Activated naive CD8-positive, alpha-beta T cell treated with anti-CD3 and anti-CD28 coated beads for 36 hours (primary cell): ENCODE data around the gene ADCY5. TPM values are rescaled to one million over a fixed set of nuclear protein-coding genes. Genes with fewer than 3 reads are reported as not detected.

Experiments
- DNase-seq: peaks from one replicate; pipeline ENCODE4 v3.0.0; 2021
- H3K27ac Mint-ChIP-seq: one replicate; pipeline ENCODE4 v1.8.0; 2022; ENCODE audit warnings: mild to moderate bottlenecking, moderate library complexity, mixed read lengths
- H3K27me3 Mint-ChIP-seq: one replicate; pipeline ENCODE4 v1.8.0; 2022; ENCODE audit warnings: mild to moderate bottlenecking, mixed read lengths
- H3K36me3 Mint-ChIP-seq: one replicate; pipeline ENCODE4 v1.8.0; 2021; ENCODE audit warnings: mild to moderate bottlenecking, mixed read lengths
- H3K4me1 Mint-ChIP-seq: one replicate; pipeline ENCODE4 v1.8.0; 2021; ENCODE audit warnings: mixed read lengths
- H3K4me3 Mint-ChIP-seq: one replicate; pipeline ENCODE4 v1.8.0; 2022; ENCODE audit warnings: mild to moderate bottlenecking, moderate library complexity, mixed read lengths
- H3K9me3 Mint-ChIP-seq: one replicate; pipeline ENCODE4 v1.8.0; 2022; ENCODE audit warnings: mixed read lengths
- total RNA-seq, 2 experiments: library from RNA; stranded (reverse); gene quantifications; one replicate each; pipeline ENCODE4 v1.2.3, GENCODE V29; 2021

Gene ADCY5
- total RNA-seq, 2 experiments from 2014 or later: not detected

GRCh38 chr3:123447416-123447748 lies 1.5 kb downstream of the ADCY5 start:
- Mint-ChIP-seq H3K27me3 (peaks cover 72% of the 10 kb centered on the region), H3K4me3 (no peak overlapping the region), H3K9me3 (no peaks in the 10 kb centered on the region), H3K4me1 (no peaks in the 10 kb centered on the region), H3K27ac (no peak overlapping the region), H3K36me3 (no peaks in the 10 kb centered on the region)
- DNase-seq: no peak

- H3K4me3 Mint-ChIP-seq: no peak overlapping the region
- H3K4me1 Mint-ChIP-seq: no peaks in the 10 kb centered on the region
- DNase-seq: no peak
- no peaks in the 10 kb centered on the region for H3K9me3 Mint-ChIP-seq
- H3K27ac Mint-ChIP-seq: no peak overlapping the region
- H3K36me3 Mint-ChIP-seq: no peaks in the 10 kb centered on the region
- peaks cover 70% of the 10 kb centered on the region for H3K27me3 Mint-ChIP-seq
Measured at GRCh38 chr3:123446610-123447109, 2.2 kb downstream of the ADCY5 start.

GRCh38 chr3:123446210-123446609 lies 2.7 kb downstream of the ADCY5 start:
- Mint-ChIP-seq H3K27me3 (peaks cover 66% of the 10 kb centered on the region), H3K36me3 (no peaks in the 10 kb centered on the region), H3K9me3 (no peaks in the 10 kb centered on the region), H3K27ac (no peak overlapping the region), H3K4me3 (no peak overlapping the region), H3K4me1 (no peaks in the 10 kb centered on the region)
- no peak for DNase-seq

DNA sequence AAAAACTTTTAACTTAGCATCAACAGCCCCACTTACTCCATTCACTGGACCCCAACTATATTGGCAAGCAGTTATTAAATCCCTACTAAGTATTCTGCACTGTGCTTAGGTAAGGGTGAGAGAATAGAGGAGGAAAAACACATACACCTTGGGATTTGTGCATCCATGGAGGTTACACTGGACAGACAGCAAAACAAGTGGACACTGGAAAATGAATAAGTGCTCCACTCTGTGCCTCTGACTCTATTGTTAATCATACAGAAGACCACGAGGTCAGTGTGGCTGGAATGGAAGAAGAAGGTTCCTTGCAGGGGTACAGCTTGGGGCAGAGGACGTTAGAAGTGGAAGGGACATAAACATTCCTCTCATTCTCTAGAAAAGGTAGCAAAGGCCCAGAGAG lies 3.2 kb downstream of the ADCY5 start:
- DNase-seq: no peak
- no peaks in the 10 kb centered on the region for H3K36me3 Mint-ChIP-seq
- no peak overlapping the region for H3K4me3 Mint-ChIP-seq
- H3K27ac Mint-ChIP-seq: no peak overlapping the region
- peaks cover 63% of the 10 kb centered on the region for H3K27me3 Mint-ChIP-seq
- H3K9me3 Mint-ChIP-seq: no peaks in the 10 kb centered on the region
- no peaks in the 10 kb centered on the region for H3K4me1 Mint-ChIP-seq

GRCh38 chr3:123444744-123445143 lies 4.1 kb downstream of the ADCY5 start:
- H3K27me3 Mint-ChIP-seq: peaks cover 55% of the 10 kb centered on the region
- H3K27ac Mint-ChIP-seq: no peak overlapping the region
- no peaks in the 10 kb centered on the region for H3K36me3 Mint-ChIP-seq
- DNase-seq: no peak
- H3K4me3 Mint-ChIP-seq: no peak overlapping the region
- no peaks in the 10 kb centered on the region for H3K4me1 Mint-ChIP-seq
- no peaks in the 10 kb centered on the region for H3K9me3 Mint-ChIP-seq

GRCh38 chr3:123444023-123444422 lies 4.9 kb downstream of the ADCY5 start:
- H3K36me3 Mint-ChIP-seq: no peaks in the 10 kb centered on the region
- H3K4me3 Mint-ChIP-seq: no peak overlapping the region
- no peak for DNase-seq
- no peak overlapping the region for H3K27ac Mint-ChIP-seq
- no peaks in the 10 kb centered on the region for H3K9me3 Mint-ChIP-seq
- no peaks in the 10 kb centered on the region for H3K4me1 Mint-ChIP-seq
- peaks cover 55% of the 10 kb centered on the region for H3K27me3 Mint-ChIP-seq

DNA sequence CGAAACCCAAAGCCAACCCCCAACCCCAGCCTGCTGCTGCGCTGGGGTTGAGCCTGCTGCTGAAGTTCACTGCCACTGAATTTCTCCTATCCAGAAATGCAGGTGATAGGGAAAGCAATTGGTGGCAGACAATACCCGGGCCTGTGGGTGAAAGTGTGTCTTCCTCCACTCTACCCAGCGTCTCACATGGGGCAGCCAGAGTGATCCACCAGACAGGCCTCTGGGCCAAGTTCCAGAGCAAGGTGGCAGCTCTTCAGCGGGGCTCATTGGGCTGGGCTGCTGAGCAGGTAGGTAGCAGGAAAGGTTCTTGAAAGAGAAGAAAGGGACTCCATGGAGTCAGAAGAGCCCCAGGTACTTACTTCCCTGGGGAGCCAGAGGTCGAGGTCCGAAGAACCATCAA lies 6.0 kb downstream of the ADCY5 start:
- no peak for DNase-seq
- H3K4me3 Mint-ChIP-seq: no peak overlapping the region
- H3K27ac Mint-ChIP-seq: no peak overlapping the region
- H3K36me3 Mint-ChIP-seq: no peaks in the 10 kb centered on the region
- peaks cover 55% of the 10 kb centered on the region for H3K27me3 Mint-ChIP-seq
- no peaks in the 10 kb centered on the region for H3K4me1 Mint-ChIP-seq
- no peaks in the 10 kb centered on the region for H3K9me3 Mint-ChIP-seq

- no peak overlapping the region for H3K4me3 Mint-ChIP-seq
- no peak for DNase-seq
- H3K27ac Mint-ChIP-seq: no peak overlapping the region
- H3K36me3 Mint-ChIP-seq: no peaks in the 10 kb centered on the region
- H3K9me3 Mint-ChIP-seq: no peaks in the 10 kb centered on the region
- H3K27me3 Mint-ChIP-seq: peaks cover 56% of the 10 kb centered on the region
- H3K4me1 Mint-ChIP-seq: no peaks in the 10 kb centered on the region
Measured at GRCh38 chr3:123442125-123442524, 6.8 kb downstream of the ADCY5 start.

DNA sequence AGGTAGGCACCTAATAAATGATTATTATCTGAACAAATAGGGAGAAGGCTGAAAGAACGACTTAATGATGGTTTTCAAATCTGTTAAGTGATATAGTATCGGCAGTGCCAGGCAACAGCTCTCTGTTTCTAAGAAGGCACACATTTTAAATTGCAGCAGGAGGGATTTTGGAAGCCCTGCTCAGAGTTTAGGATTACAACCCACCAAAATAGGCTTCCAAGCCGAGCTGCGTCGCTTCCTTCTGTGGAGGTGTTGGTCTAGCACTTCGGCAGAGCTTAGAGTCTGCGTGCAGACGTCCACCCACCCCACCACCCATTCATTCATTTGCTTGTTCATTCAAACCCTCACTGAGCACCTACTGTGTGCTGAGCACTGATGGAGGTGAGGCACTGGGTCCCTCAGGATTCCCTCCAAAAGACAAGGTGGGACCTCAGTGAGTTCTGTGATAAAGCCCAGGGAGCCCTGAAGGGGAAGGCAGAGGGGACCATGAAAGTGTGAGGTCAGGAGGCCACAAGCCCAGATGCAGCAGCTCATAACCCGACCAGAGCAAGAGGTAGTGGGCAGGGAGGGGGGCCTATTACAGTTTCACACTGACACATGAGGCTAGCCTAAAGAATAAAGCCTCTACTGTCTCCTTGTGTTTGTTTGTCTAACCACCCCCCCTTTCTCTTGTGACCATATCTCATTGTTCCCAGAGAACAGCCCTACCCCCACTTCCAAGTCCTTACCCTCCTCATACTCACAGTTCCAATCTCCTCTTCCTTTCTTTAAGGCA lies 8.9 kb downstream of the ADCY5 start:
- H3K36me3 Mint-ChIP-seq: no peaks in the 10 kb centered on the region
- H3K27ac Mint-ChIP-seq: no peak overlapping the region
- H3K4me3 Mint-ChIP-seq: no peak overlapping the region
- peaks cover 36% of the 10 kb centered on the region for H3K27me3 Mint-ChIP-seq
- H3K4me1 Mint-ChIP-seq: no peaks in the 10 kb centered on the region
- no peaks in the 10 kb centered on the region for H3K9me3 Mint-ChIP-seq
- DNase-seq: no peak

DNA sequence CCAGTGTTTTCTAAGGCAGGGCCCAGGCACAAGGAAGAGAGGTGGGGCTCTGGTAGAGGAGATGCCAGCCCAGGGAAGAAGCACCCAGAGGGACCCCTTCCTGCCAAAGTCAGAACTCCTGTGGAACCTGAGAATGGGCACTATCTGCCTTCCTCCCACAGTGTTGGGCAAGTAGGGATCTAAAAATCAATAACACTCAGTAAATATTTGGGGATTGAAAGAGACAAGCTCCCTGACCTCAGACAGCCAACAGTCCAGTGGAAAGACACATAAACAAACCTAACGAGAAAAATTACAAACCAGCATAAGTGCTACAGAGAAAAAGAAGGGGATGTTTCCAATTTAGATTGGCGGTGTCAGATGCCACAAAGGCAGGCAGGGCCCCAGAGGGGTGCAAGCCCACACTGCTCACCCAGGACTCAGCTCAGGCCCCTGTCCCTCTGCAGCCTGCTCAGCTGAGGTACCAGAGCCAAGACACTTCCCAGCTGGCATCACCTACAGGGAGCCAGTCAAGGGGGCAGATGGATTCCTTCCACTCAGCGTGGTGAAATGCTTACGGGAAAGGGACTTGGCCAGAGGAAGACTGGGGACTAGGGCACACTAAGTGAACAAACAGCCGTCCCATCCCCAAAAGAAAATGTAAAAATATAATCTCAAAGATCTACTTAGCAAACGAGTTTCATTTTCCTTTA lies 15.9 kb downstream of the ADCY5 start:
- Mint-ChIP-seq H3K4me1 (no peaks in the 10 kb centered on the region), H3K36me3 (no peaks in the 10 kb centered on the region), H3K27ac (no peak overlapping the region), H3K4me3 (no peak overlapping the region), H3K27me3 (peaks cover 5% of the 10 kb centered on the region), H3K9me3 (no peaks in the 10 kb centered on the region)
- DNase-seq: no peak

DNA sequence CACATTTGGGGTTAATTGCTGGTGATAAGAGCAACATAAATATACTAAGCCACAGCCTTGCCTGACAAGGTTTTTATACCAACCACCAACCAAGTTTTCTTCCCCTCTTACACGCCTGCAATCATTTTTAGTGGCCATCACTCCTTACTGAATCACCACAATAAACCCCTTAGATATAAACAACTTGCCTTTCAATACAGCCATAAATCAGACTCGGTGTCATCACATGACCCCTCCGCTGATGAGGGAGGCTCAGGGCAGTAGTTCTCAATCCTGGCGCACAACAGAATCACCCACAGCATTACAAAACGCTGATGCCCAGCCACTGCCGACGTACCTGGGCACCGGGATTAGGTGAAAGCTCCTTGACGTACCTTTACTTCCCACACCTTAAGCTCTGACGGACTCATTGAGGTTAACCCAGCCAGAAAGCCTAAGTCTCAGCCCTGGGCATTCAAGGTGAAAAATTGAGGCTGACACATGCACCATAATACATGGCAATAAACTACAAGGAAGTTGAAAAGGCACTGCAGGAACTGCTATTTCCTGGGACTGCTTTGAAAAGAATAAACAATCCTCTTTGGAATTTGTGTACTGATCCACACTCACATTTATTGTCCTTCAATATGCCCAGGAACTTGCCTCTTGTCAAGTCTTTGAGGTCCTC lies 17.1 kb downstream of the ADCY5 start:
- Mint-ChIP-seq H3K27me3 (no peaks in the 10 kb centered on the region), H3K9me3 (no peaks in the 10 kb centered on the region), H3K27ac (no peak overlapping the region), H3K4me3 (no peak overlapping the region), H3K4me1 (no peaks in the 10 kb centered on the region), H3K36me3 (no peaks in the 10 kb centered on the region)
- DNase-seq: no peak

DNA sequence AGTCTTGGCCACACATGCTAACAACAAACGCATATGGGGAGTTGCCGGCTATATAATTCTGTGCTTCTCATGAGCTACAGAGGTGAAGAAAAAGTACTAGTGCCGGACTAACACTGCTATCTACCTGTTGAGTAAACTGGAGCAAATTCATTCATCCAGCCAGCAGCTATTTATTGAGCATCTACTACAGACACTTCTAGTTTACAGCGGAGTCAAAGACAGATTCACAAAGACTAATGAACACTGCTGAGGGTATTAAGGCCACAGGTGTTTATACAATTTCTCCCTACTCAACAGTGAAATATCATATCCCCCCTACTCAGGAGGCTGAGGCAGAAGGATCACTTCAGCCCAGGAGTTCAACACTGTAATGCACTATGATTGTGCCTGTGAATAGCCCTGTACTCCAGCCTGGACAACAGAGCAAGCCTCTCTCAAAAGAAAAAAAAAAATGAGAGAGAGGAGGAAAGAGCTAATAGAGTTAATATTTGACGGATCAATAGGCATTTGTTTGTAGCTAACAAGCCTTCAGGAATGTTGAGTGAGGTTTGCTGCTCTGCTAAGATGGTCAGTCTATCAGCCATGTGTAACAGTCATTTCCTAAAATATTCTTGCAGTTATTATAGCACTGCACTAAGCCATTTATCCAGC lies 17.8 kb downstream of the ADCY5 start:
- Mint-ChIP-seq H3K27me3 (no peaks in the 10 kb centered on the region), H3K9me3 (no peaks in the 10 kb centered on the region), H3K4me3 (no peak overlapping the region)

GRCh38 chr3:123430266-123430665 lies 18.6 kb downstream of the ADCY5 start:
- Mint-ChIP-seq H3K36me3 (no peaks in the 10 kb centered on the region), H3K9me3 (no peaks in the 10 kb centered on the region), H3K27ac (no peak overlapping the region), H3K4me1 (no peaks in the 10 kb centered on the region), H3K27me3 (no peaks in the 10 kb centered on the region), H3K4me3 (no peak overlapping the region)
- DNase-seq: no peak

More for the DNA sequence above, 17.8 kb downstream of the ADCY5 start:
- Mint-ChIP-seq H3K4me1 (no peaks in the 10 kb centered on the region), H3K36me3 (no peaks in the 10 kb centered on the region), H3K27ac (no peak overlapping the region)
- no peak for DNase-seq

GRCh38 chr3:123429362-123430125 lies 19.3 kb downstream of the ADCY5 start:
- H3K27me3 Mint-ChIP-seq: no peaks in the 10 kb centered on the region
- H3K4me3 Mint-ChIP-seq: no peak overlapping the region
- DNase-seq: no peak
- no peaks in the 10 kb centered on the region for H3K36me3 Mint-ChIP-seq
- no peak overlapping the region for H3K27ac Mint-ChIP-seq
- H3K4me1 Mint-ChIP-seq: no peaks in the 10 kb centered on the region
- H3K9me3 Mint-ChIP-seq: no peaks in the 10 kb centered on the region
